ENCODE measurements around the gene COL20A1.

COL20A1 gene

DNA sequence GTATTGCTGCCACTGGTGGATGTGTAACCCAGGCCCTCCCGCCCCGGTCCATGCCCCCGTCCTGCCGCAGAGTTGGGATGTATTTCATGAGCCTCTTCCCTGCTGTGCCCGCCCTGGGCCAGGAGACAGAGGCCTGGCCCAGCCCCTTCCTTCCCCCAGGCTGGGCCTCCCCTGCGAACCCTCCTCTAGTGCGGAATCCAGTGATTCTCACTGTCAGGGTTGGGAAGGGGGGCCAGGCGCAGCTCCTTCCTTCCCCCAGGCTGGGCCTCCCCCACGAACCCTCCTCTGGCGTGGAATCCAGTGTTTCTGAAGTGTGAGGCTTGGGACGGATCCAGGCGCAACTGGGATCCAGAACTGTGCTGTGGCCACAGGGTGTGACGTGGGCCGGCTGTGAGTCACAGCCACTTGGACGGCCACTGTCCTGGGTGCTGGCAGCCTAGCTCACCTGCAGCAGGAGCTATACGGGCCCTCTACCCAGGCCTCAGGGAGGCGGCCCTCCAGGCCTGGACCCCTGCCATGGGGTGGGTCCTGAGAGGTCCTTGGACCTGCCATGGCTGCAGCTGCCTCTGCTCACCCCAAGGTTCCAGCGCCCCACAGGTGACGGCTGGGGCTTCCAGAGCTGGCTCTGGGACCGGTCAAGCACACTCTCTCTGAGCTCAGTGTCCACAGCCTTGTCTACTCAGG is 28.3 kb downstream of the COL20A1 start:
- H3K4me3 ChIP-seq (ENCODE audit: low read depth, low read length), result no peak overlapping the region
- DNase-seq (ENCODE audit: low read depth), result no peak
- TF ChIP-seq CTCF (IDR thresholded peaks at IDR 0.05; ENCODE audit: low read depth, low read length), result no peak
- no peak for TF ChIP-seq POLR2A (IDR thresholded peaks at IDR 0.05; ENCODE audit: extremely low read depth, insufficient read length)
- TF ChIP-seq MYC (IDR thresholded peaks at IDR 0.05; ENCODE audit: low read depth, low read length), result no peak
- no peak for TF ChIP-seq MAX (IDR thresholded peaks at IDR 0.05; ENCODE audit: low read depth, low read length)

DNA sequence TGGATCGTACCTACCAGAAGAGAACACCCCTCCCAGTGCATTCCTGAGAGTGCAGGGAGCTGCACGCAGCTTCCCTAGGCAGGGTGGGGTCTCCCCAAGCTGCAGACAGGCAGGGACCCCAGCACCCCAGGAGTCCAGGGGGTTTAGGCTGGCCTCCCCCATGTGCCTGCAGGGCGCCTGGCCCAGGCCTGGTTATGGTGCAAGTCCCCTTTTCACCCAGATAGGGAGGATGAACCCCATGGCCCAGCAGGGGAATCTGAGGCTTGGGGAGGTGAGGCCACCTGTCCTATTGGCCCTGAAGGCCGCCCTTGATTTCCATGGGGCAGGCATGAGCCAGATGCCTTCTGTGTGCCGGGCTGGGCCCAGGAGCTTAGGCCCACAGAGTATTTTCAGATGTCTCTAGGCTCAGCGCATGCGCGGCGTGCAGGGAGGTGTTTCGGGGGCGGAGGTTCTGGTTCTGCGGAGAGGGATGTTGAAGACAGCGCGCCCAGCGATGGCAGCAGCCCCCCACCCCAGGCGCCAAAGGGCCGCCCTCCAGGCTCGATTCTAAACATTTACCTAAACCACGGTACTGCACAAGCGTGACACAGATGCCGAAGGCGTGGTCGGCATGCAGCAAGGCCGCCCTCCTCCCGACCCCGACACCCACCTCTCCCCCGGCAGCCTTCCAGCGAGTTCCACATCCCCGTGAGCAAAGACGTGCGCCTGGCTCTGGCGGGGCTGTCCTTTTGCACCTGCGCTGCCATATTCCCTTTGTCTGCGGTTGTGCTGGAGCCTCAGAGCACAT is 29.4 kb downstream of the COL20A1 start:
- TF ChIP-seq POLR2A (IDR thresholded peaks at IDR 0.05; ENCODE audit: extremely low read depth, insufficient read length) (no peak), CTCF (IDR thresholded peaks at IDR 0.05; ENCODE audit: low read depth, low read length) (no peak), MYC (IDR thresholded peaks at IDR 0.05; ENCODE audit: low read depth, low read length) (no peak), MAX (IDR thresholded peaks at IDR 0.05; ENCODE audit: low read depth, low read length) (no peak)
- H3K4me3 ChIP-seq (ENCODE audit: low read depth, low read length), result no peak overlapping the region
- no peak for DNase-seq (ENCODE audit: low read depth)

- DNase-seq (ENCODE audit: low read depth), result no peak
- no peak for TF ChIP-seq POLR2A (IDR thresholded peaks at IDR 0.05; ENCODE audit: extremely low read depth, insufficient read length)
- no peak for TF ChIP-seq CTCF (IDR thresholded peaks at IDR 0.05; ENCODE audit: low read depth, low read length)
- no peak for TF ChIP-seq MYC (IDR thresholded peaks at IDR 0.05; ENCODE audit: low read depth, low read length)
- TF ChIP-seq MAX (IDR thresholded peaks at IDR 0.05; ENCODE audit: low read depth, low read length), result no peak
- H3K4me3 ChIP-seq (ENCODE audit: low read depth, low read length), result no peak overlapping the region
Observed at GRCh38 chr20:63322933-63323273, 29.9 kb downstream of the COL20A1 start.

DNA sequence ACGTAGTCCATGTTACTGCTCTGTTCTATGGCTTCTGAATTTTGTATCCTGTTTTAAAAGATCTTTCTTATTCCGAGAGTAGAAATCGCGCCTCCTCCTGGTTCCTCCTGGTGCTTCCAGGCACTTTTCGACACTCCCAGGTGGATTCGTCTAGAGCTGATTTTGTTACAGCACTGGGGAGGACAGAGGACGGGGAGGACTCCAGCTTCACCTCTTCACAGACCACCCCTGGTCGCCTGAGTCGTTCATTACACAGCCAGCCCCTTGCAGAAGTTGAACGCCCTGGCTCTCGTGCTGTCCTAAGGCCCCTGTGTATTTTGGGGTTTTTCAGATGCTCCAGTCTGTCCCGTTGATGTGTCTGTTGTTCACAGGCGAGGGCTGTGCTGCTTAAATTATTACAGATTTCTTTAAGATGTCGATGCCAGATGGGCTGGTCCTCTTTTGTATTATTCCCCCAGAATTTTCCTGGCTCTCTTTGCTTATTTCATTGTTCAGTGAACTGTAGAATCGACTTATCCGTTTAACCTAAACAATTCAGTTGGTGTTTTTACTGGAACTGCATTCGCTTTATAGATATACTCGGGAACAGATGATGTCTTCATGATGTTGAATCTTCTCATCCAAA is 30.5 kb downstream of the COL20A1 start:
- no peak for DNase-seq (ENCODE audit: low read depth)
- no peak overlapping the region for H3K4me3 ChIP-seq (ENCODE audit: low read depth, low read length)
- no peak for TF ChIP-seq MYC (IDR thresholded peaks at IDR 0.05; ENCODE audit: low read depth, low read length)
- no peak for TF ChIP-seq MAX (IDR thresholded peaks at IDR 0.05; ENCODE audit: low read depth, low read length)
- no peak for TF ChIP-seq POLR2A (IDR thresholded peaks at IDR 0.05; ENCODE audit: extremely low read depth, insufficient read length)
- no peak for TF ChIP-seq CTCF (IDR thresholded peaks at IDR 0.05; ENCODE audit: low read depth, low read length)

DNA sequence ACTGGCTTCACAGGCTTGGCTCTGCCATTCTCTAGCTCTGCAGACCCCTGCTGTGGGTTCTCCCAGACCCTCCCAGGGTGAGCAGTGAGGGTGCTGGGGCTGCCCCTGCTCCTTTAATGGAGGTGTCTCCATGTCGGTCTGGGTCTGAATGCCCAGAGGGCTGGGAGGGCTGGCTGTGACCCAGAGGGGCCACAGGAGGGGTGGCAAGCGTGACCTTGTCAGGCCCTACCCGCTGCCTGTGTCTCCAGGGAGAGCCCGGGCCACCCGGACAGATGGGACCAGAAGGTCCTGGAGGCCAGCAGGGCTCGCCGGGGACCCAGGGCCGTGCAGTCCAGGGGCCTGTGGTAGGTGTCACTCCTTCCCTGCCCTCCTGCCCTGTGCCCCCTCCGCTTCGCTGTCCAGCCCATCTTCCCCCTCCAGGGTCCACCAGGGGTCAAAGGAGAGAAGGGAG is 32.1 kb downstream of the COL20A1 start:
- TF ChIP-seq MAX (IDR thresholded peaks at IDR 0.05; ENCODE audit: low read depth, low read length) (no peak), MYC (IDR thresholded peaks at IDR 0.05; ENCODE audit: low read depth, low read length) (no peak), CTCF (IDR thresholded peaks at IDR 0.05; ENCODE audit: low read depth, low read length) (no peak), POLR2A (IDR thresholded peaks at IDR 0.05; ENCODE audit: extremely low read depth, insufficient read length) (no peak)
- no peak overlapping the region for H3K4me3 ChIP-seq (ENCODE audit: low read depth, low read length)
- DNase-seq (ENCODE audit: low read depth), result no peak

All from NB4 (cell line).